ENCODE results near the gene CKAP2L. TPM values are rescaled to one million over a fixed set of nuclear protein-coding genes. Genes with fewer than 3 reads are reported as not detected.

CKAP2L gene
- total RNA-seq, 1 experiment from 2014 or later = 7.1 TPM

Other genes with a start within 250 kb of the CKAP2L start
- 30.8 and 32.0 TPM in 2 replicates for gene POLR1B, start 222.1 kb downstream of the CKAP2L start, total RNA-seq (2014; rRNA removed; shearing (Covaris generic))
- 17.0 and 25.2 TPM in 2 replicates for gene CHCHD5, start 180.0 kb downstream of the CKAP2L start, total RNA-seq (2014; rRNA removed; shearing (Covaris generic))
- 29.2 and 32.8 TPM in 2 replicates for gene SLC20A1, start 118.7 kb downstream of the CKAP2L start, total RNA-seq (2014; rRNA removed; shearing (Covaris generic))
- gene NT5DC4, start 43.6 kb downstream of the CKAP2L start, total RNA-seq (2014; rRNA removed; shearing (Covaris generic)) = 0.13 TPM in 1 of 2 replicates, not detected in the other
- not detected in 2 replicates for gene IL1A, start 19.9 kb upstream of the CKAP2L start, total RNA-seq (2014; rRNA removed; shearing (Covaris generic))
- 0.69 TPM in 1 of 2 replicates, not detected in the other for gene IL1B, start 72.2 kb upstream of the CKAP2L start, total RNA-seq (2014; rRNA removed; shearing (Covaris generic))
- not detected in 2 replicates for gene IL37, start 146.6 kb upstream of the CKAP2L start, total RNA-seq (2014; rRNA removed; shearing (Covaris generic))
- not detected in 2 replicates for gene IL36G, start 213.4 kb upstream of the CKAP2L start, total RNA-seq (2014; rRNA removed; shearing (Covaris generic))
- gene IL36A, start 240.8 kb upstream of the CKAP2L start, total RNA-seq (2014; rRNA removed; shearing (Covaris generic)) = not detected in 2 replicates

Measured in SK-MEL-5 (cell line).